Cerebellar cortex (tissue), 1 donor: Measurements from ENCODE around the gene PCAT7.

Experiments
- DNase-seq: peaks from one replicate; pipeline ENCODE4 v3.0.0-alpha.2; 2015; ENCODE audit warnings: low spot score

PCAT7 gene

GRCh38 chr9:94603259-94604160 is 48.6 kb downstream of the PCAT7 start:
- DNase-seq = peak; percentile 75

- DNase-seq = no peak
These were observed 52.0 kb downstream of the PCAT7 start for GRCh38 chr9:94606646-94607422.

- DNase-seq = no peak
These were observed 52.5 kb downstream of the PCAT7 start for GRCh38 chr9:94607423-94607691.

GRCh38 chr9:94610181-94610606 is 55.3 kb downstream of the PCAT7 start:
- no peak for DNase-seq

- DNase-seq = no peak
These were observed 56.8 kb downstream of the PCAT7 start for GRCh38 chr9:94611638-94612068.

GRCh38 chr9:94612071-94612470 is 57.2 kb downstream of the PCAT7 start:
- DNase-seq = no peak

GRCh38 chr9:94613003-94613402 is 58.1 kb downstream of the PCAT7 start:
- peak; percentile 29 for DNase-seq

- DNase-seq = no peak
These were observed 64.1 kb downstream of the PCAT7 start for GRCh38 chr9:94619026-94619425.
